GM19043 (cell line): ENCODE data around the gene TMEM129.
"Not testable (repeated sequence)": the region's sequence is repeated elsewhere in the genome, so short reads cannot be mapped to it uniquely, and the experiment has no call there.

Source experiments
- ATAC-seq: cut with Tn5 transposase; IDR thresholded peaks from one replicate; pipeline ENCODE4 v1.9.1; 2021; ENCODE audit warnings: low read depth; ENCODE audit not compliant: unreplicated experiment

Gene TMEM129

GRCh38 chr4:1703867-1704266 is 17.3 kb downstream of the TMEM129 start:
- no peak for ATAC-seq

DNA sequence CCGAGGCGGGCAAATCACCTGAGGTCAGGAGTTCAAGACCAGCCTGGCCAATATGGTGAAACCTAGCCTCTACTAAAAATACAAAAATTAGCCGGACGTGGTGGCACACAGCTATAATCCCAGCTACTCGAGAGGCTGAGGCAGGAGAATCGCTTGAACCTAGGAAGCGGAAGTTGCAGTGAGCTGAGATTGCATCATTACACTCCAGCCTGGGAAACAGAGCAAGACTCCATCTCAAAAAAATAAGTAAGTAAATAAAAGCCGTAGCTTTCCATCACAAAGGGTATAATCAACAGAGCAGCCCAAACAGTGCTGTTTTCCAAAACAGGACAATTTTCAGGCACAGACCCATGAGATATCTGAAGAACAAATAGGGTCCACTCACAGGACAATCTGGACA is 19.5 kb downstream of the TMEM129 start:
- not testable (repeated sequence) for ATAC-seq

- no peak for ATAC-seq
These were observed 25.2 kb downstream of the TMEM129 start for GRCh38 chr4:1695913-1696312.

- no peak for ATAC-seq
These were observed 27.8 kb downstream of the TMEM129 start for GRCh38 chr4:1693131-1693896.

DNA sequence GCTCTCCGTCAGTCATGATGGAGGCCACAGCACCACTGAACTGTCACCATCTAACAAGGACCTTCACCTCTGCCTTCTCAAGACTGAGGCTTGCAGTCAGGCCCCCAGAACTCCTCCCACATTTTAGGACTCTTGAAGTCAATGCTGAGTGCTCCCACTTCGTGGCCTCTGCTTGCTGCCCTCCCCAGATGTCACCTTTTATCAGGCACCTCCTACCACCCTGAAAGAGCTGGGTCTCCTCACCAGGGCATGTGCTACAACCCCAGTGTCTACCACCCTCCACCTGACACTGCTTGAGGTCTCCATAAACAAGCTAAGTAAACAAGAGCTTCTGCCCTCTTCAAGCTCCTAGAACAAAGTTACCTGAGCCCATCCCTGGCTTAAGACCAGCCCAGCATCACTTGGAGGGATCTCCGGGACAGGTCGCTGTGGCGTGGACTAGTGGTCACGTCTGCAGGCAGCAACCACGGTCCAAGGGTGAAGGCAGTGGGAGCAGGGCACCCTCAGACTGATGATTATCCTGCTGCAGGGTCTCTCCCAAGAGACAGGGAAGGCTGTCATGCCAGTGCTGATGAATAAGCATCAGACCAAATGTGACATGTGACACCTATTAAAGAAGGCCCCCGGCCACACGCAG is 29.3 kb downstream of the TMEM129 start:
- ATAC-seq = no peak

GRCh38 chr4:1690698-1691097 is 30.4 kb downstream of the TMEM129 start:
- ATAC-seq = no peak

DNA sequence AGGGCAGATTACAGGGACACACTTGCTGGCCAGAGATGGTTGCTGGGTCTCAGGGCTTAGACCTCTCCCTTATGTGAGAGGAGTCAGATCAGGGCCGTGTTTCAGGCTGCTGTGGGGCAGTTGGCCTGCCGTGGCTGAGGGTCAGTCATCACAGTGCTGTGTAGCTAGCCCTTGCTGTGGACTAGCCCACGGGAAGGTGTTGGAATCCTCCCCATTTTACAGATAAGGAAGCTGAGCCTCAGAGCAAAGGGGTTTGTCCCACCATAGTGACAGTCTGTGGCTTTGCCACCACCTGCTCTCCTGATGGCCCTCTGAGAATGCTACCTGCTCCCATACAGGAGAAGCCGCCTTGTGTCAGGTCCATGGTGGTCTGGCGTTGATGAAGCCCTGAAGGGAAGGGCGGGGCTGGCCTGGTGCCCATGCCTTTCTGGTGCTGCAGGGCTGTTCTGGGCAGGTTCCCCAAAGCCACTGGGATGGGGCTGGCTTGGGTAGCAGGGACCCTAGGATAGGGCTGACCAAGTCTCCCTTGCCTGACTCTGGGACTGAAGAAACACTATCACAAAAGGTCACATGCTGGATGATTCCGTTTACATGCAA is 34.6 kb downstream of the TMEM129 start:
- ATAC-seq = no peak

DNA sequence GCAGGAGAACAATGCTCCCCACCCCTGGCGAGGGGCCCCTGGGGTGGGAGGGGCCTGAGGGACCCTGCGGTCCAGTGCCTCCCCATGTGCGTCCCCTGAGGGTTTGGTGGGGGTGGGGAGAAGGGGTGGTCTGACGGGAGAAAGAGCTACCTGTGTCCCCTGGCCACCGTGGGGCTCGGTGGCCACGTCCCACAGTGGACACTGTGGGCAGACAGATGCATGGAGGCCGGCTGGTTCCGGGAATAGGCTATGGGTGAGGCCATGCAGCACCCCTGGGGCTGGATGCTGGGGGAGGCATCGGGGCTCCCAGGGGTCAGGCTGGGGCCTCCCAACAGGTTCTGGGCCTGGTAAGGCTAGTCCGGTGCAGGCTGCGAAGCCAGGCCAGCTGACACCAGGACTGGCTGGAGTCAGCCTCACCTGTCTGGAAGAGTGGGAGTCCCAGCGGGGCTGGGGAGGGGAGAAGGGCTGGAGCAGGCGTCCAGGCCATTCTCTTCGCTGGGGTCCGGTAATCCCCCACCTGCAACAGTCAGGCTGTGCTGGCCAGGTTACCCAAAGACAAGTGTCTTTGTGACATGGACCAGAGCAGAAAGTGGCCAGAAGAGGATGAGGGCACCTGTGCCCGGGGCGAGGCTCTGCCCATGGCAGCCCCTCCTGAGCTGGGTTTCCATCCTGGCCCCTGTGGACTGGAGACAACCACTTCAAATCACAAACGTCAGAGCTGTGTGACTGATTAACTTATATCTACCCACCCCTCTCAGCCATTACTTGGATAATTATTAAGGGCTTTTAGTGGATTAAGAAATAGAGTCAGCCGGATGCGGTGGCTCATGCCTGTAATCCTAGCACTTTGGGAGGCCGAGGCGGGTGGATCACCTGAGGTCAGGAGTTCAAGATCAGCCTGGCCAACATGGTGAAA is 35.6 kb downstream of the TMEM129 start:
- ATAC-seq = no peak

GRCh38 chr4:1684506-1685234 is 36.5 kb downstream of the TMEM129 start:
- ATAC-seq = no peak

DNA sequence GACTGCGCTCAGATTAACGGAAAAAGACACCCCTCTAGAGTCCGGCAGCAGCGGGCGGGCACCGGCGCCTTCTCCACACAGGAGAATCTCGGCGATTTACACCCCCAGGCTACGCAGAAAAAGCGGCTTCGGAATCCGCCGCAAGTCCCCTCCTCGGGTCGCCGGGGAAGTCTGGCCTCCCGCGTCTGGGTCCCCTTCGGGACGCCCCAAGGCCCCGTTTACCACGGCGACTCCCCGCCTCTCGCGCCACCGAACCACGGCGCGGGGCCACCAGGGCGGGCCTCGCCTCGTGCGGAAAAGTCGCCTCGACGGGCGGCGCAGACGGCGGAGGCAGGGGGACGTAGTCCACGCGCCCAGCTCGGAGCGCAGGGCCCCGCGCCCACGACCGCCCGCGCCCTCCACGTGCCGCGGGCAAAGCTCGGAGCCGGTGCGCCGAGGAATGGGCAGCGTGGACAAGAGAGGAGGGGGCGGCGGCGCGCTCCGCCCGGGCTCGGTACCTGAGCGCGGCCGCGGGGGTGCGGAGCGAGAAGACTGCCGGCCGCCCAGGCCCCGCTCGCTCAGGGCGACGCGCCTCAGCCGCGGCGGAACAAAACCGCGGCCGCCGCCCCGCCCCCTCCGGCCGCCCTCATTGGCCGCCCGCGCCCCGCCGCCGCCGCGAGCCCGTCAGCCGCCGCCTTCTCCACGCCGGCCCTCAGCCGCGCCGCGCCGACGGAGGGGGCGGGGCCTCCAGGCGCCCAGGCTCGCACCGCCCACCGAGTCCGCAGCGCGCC is 37.2 kb downstream of the TMEM129 start, which contains the start of gene FAM53A:
TSS of gene FAM53A (minus strand) at position 578 of the 770 bp plus-strand sequence. CDS start 15,572 bp downstream, outside the sequence.
- ATAC-seq = peak; percentile 86

GRCh38 chr4:1683261-1683735 is 37.8 kb downstream of the TMEM129 start:
- no peak for ATAC-seq

- no peak for ATAC-seq
These were observed 38.3 kb downstream of the TMEM129 start for GRCh38 chr4:1682860-1683259.

GRCh38 chr4:1678244-1678643 is 42.9 kb downstream of the TMEM129 start:
- ATAC-seq = no peak

GRCh38 chr4:1676605-1677525 is 44.3 kb downstream of the TMEM129 start:
- ATAC-seq = no peak

DNA sequence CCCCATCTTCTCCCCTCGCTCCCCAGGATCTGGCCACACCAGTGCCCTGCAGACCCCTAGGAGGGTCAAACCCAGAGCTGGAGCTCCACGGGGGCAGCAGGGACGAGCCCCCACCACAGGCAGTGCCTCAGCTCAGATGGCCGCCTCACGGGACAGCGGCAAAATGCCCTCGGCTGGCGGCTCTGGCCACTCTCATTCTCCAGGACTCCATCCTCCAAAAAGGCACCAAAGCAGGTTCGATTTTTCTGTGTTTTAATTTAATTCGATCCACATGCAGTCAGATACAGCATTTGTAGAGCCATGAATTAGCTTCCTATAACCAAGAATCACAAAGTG is 45.4 kb downstream of the TMEM129 start:
- ATAC-seq = no peak

GRCh38 chr4:1675136-1675801 is 45.9 kb downstream of the TMEM129 start:
- ATAC-seq = no peak

DNA sequence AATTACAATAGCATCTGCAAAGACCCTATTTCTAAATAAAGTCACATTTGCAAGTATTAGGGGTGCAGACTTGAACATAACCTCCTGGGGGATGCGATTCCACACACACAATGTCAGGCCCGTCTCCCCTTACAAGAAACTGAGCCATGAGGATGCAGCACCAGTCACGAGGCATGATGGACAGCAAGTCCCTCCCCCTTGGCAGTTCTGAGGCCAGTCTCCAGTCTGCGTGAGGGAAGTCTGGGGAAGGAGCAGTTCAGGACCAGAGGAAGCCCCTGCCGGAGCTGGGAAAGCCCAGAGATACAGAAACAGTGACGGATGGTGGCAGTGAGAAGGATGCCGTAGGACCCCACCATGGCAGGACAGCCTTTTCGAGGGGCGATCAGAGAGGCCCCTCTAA is 46.4 kb downstream of the TMEM129 start:
- ATAC-seq = no peak

GRCh38 chr4:1673671-1674070 is 47.5 kb downstream of the TMEM129 start:
- ATAC-seq = no peak
